ENCODE results near the gene UBTF. TPM values are rescaled to one million over a fixed set of nuclear protein-coding genes. Genes with fewer than 3 reads are reported as not detected.

Gene UBTF
- total RNA-seq, 1 donor from 2014 or later, result 168 TPM

- intact Hi-C loops (cut with micrococcal nuclease), result no loop called here
These were observed 42.6 kb downstream of the UBTF start for GRCh38 chr17:44176671-44177501.

- intact Hi-C loops (cut with micrococcal nuclease), result no loop called here
These were observed 43.2 kb downstream of the UBTF start for GRCh38 chr17:44176257-44176656.

- intact Hi-C loops (cut with micrococcal nuclease), result no loop called here
These were observed 45.0 kb downstream of the UBTF start for GRCh38 chr17:44174427-44174826.

GRCh38 chr17:44171931-44172455 lies 47.5 kb downstream of the UBTF start:
- intact Hi-C loops (cut with micrococcal nuclease), result no loop called here

- intact Hi-C loops (cut with micrococcal nuclease), result no loop called here
These were observed 48.8 kb downstream of the UBTF start, which contains the start of gene ASB16 for GRCh38 chr17:44170499-44171201. ASB16 (plus strand) TSS chr17:44170704; CDS start chr17:44170790, 86 bp downstream.

GRCh38 chr17:44170135-44170498 lies 49.4 kb downstream of the UBTF start:
- intact Hi-C loops (cut with micrococcal nuclease), result no loop called here

- intact Hi-C loops (cut with micrococcal nuclease), result no loop called here
These were observed 52.2 kb downstream of the UBTF start for GRCh38 chr17:44167181-44167861.

GRCh38 chr17:44164476-44164875 lies 55.0 kb downstream of the UBTF start:
- intact Hi-C loops (cut with micrococcal nuclease), result no loop called here

GRCh38 chr17:44159519-44160210 lies 59.8 kb downstream of the UBTF start:
- intact Hi-C loops (cut with micrococcal nuclease), result no loop called here

GRCh38 chr17:44155488-44155887 lies 64.0 kb downstream of the UBTF start:
- intact Hi-C loops (cut with micrococcal nuclease), result no loop called here

Other genes starting within 250 kb of the UBTF start
- gene NAGS, start 215.1 kb downstream of the UBTF start, total RNA-seq, result 0.20 and 0.41 TPM in 2 replicates
- gene TMEM101, start 204.7 kb downstream of the UBTF start, total RNA-seq, result 29.7 and 30.5 TPM in 2 replicates
- gene LSM12, start 153.0 kb downstream of the UBTF start, total RNA-seq, result 66.8 and 69.2 TPM in 2 replicates
- 22.7 and 25.5 TPM in 2 replicates for gene G6PC3, start 148.9 kb downstream of the UBTF start, total RNA-seq
- 10.3 and 14.7 TPM in 2 replicates for gene HDAC5, start 96.0 kb downstream of the UBTF start, total RNA-seq
- gene HROB, start 77.7 kb downstream of the UBTF start, total RNA-seq, result 14.3 and 15.2 TPM in 2 replicates
- 0.75 TPM in 1 of 2 replicates, not detected in the other for gene ASB16, start 49.0 kb downstream of the UBTF start, total RNA-seq
- 29.7 and 31.1 TPM in 2 replicates for gene TMUB2, start 32.7 kb downstream of the UBTF start, total RNA-seq
- 116 TPM in 2 replicates for gene ATXN7L3, start 19.8 kb downstream of the UBTF start, total RNA-seq
- gene SLC4A1, start 48.5 kb upstream of the UBTF start, total RNA-seq, result not detected in 2 replicates
- 0.11 and 0.20 TPM in 2 replicates for gene RUNDC3A, start 88.9 kb upstream of the UBTF start, total RNA-seq
- gene SLC25A39, start 105.1 kb upstream of the UBTF start, total RNA-seq, result 110 TPM in 2 replicates
- 41.7 and 44.2 TPM in 2 replicates for gene GRN, start 125.6 kb upstream of the UBTF start, total RNA-seq
- gene FAM171A2, start 144.2 kb upstream of the UBTF start, total RNA-seq, result 0.16 and 0.34 TPM in 2 replicates
- 0.39 and 1.2 TPM in 2 replicates for gene ITGA2B, start 170.0 kb upstream of the UBTF start, total RNA-seq